Activated CD4-positive, alpha-beta T cell treated with anti-CD3 and anti-CD28 coated beads for 48 hours (primary cell): Measurements from ENCODE around the gene REG4.
"Not testable (repeated sequence)": the region's sequence is repeated elsewhere in the genome, so short reads cannot be mapped to it uniquely, and the experiment has no call there.

Source experiments
- DNase-seq: peaks from one replicate; pipeline ENCODE4 v3.0.0-alpha.2; 2020

Gene REG4

GRCh38 chr1:119805746-119806145 lies 5.5 kb downstream of the REG4 start:
- DNase-seq: no peak

GRCh38 chr1:119805247-119805646 lies 6.0 kb downstream of the REG4 start:
- DNase-seq: no peak

- DNase-seq: no peak
Observed at GRCh38 chr1:119799599-119800177, 11.6 kb downstream of the REG4 start.

GRCh38 chr1:119799003-119799402 lies 12.3 kb downstream of the REG4 start:
- DNase-seq: no peak

- DNase-seq: no peak
Observed at GRCh38 chr1:119797606-119798005, 13.7 kb downstream of the REG4 start.

DNA sequence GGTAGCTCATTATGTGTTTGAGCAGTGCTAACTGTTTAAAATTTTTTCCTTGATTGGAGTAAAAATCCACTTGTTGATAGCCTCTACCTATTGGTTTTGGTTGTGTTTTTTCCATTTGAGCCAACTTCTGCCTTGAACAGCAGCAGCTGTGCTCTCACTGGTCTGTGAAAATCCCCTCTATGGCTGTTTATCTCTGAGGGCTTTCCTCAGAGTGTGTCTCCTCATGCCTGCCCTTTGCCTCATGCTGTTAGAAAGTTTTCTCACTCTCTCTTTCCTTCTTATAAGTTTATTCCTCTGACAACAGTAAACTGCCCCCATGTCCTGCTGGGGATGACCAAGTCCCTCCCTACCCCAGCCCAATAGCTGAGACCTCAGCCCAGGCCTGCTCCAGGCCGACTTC lies 14.1 kb downstream of the REG4 start:
- no peak for DNase-seq

DNA sequence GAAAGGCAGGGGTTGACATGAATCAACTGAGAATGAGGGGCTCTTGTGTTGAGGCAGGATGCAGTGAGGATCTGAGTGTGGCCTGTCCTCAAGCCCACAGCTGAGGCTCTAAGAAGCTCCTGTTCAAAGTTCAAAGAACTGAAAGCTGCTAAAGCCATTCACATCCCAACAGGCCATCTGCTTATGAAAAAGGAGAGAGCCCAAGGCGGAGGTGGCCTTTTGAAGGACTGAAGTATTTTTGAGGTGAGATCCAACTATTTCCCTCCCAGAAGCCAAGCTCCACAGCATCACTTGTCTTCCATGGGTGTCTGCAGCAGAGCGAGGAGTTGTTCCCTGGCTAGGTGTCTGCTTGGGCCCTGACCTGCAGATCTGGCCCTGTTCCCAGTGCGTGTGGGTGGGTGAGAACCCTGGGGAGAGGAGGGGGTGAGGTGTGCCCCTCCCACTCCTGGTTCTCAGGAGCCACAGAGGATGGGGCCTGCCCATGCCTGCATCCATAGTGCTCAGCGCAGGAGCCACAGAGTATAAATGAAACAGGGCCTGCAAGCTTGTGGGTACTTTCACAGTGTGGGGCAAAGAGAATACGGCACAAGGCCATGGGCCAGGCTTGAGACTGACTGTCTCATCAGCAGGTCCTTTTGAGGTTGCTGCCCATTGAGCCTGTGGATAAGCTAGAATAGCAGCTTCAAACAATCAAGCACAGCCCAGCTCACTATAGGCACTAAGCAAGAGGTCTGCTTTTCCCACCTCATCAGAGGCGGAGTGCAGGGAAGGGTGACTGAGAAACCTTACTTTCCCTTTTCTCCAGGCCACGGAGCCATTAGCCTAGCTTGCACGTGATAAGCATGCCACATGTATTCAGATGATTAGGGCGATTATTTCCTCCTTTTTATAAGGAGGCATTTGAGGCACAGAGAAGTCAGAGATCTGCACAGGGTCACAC lies 15.7 kb downstream of the REG4 start:
- no peak for DNase-seq

- no peak for DNase-seq
Observed at GRCh38 chr1:119794876-119795240, 16.4 kb downstream of the REG4 start.

DNA sequence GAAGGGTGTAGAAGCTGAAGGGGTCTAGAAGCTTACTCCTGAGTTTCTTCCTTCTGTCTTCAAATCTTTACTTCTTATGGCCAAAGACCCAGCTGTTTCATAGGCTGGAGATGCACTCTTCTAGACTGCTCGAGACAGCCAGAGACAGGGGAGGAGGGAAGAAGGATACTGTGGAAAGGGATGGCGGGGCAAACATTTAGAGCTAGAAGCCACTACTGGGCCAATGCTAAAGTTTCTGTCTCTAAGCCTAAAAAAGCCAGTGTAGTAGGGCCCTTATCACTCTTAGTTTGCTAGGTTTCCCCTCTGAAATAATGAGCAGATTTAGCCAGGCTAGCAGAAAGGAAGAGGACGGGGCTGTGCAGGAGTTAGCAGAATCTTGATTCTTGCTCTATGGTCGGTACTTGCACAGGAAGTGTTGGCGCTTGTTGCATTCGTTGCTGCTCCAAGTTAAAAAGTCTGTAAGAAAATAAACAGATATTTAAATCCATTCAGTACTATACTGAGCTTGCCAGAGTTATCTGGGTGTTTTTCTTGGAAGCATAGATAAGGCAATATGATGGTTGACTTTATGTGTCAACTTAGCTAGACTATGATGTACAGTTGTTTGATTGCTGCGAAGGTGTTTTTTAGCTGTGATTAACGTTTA lies 16.9 kb downstream of the REG4 start:
- no peak for DNase-seq

DNA sequence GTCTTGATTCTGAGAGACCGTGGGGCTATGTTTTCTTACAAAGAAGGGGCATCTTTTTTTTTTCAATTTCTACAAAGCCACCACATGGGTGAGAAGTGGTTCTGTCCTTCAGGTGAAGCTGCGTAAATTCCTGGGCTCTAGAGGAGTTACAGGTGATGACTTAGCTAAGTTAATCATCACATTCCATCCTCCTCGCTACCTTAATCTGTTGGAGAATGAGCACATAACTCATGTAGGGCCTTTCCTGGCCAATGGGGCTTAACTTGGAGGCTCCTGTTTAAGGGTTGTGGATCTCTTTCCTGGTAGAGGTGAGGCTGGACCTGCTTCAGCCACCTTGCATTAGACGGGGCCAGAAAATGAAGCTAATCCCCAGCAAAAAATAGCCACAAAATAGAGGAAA lies 19.9 kb downstream of the REG4 start:
- no peak for DNase-seq

- DNase-seq: no peak
Observed at GRCh38 chr1:119790451-119791198, 20.6 kb downstream of the REG4 start.

- DNase-seq: no peak
Observed at GRCh38 chr1:119787776-119788175, 23.5 kb downstream of the REG4 start.

DNA sequence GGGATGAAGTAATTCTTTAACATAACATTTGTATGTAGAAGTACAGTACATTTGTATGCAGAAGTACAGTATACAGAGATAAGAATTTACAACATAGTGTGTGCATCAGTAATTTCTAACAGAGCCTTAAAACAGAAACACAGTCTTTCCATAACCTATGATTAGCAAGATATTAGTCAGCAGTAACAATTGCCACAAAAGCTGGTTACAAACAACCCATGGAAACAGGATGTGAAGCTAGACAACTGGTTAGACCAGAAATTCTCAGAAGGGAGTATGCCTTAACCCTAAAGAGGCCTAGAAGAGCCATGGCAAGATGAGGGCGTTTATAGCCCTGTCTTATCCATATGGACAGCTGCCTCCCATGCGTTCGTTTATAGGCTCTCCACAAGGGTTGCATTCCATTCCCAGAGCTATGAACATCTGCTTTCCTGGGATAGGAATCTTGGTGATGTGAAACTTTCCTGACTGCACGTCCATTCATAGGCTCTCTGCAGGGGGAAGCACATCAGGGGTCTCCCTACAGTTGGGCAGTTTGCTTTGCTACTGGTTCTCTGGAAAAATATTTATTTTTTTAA lies 24.7 kb downstream of the REG4 start:
- DNase-seq: not testable (repeated sequence)

- DNase-seq: not testable (repeated sequence)
Observed at GRCh38 chr1:119786046-119786445, 25.2 kb downstream of the REG4 start.

DNA sequence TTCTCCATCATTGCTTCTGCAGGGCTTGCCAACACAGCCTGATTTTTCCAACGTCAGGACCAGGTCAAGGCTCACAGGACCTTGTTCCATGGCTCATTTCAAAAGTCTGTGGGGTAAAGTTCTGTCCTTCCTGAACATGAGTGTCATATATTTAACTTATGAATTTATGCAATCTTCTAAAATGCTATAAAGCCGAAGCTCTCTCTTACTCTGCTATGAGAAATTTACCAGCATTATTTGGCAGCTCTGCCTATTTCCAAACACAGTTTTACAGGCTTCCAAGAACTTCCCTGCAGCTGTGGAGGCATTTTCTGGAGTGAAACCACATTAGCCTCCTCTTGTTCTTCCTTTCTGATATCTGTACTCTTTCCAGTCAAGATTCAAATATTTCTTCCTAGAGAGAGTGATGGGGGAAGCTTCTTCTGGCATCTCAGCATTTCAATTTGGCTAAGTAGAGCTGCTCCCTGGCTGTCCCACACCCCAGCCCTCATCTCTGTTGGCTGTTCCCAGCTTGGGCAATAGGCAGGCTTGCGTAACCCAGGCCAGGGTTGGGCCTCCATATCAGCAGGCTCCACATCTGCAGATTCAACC lies 27.0 kb downstream of the REG4 start:
- no peak for DNase-seq

- no peak for DNase-seq
Observed at GRCh38 chr1:119783354-119784185, 27.7 kb downstream of the REG4 start.

DNA sequence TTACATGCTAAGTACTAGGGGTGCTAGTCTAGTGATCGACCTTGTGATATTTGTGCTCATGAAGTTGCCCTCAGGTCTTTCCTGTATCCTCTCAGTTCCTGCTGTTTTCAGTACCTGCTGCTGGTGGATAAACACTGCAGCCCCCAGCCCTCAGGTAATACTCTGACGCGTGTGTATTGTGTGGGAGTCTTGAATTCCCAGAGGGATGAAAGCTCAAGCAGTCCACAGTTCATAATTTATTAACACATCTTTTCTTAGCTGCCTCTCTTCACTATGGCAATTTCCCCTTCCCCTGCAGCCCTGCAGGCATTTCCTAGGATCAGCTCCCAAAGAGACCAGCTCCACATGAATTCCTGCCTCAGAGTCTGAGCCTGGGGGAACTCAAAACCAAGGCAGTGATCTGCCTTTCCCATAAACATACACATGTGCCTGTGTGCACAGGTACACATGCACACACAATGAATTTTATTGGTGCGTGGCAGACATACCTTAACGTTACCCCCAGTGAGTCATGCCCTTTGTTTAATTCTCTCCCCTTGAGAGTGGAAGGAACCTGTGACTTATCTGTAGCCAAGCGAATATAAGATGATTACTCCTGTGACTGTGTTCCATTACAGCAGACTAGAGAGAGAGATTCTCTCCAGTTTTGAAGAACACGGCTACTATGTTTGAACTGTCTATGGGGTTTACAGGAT lies 28.5 kb downstream of the REG4 start:
- DNase-seq: no peak

DNA sequence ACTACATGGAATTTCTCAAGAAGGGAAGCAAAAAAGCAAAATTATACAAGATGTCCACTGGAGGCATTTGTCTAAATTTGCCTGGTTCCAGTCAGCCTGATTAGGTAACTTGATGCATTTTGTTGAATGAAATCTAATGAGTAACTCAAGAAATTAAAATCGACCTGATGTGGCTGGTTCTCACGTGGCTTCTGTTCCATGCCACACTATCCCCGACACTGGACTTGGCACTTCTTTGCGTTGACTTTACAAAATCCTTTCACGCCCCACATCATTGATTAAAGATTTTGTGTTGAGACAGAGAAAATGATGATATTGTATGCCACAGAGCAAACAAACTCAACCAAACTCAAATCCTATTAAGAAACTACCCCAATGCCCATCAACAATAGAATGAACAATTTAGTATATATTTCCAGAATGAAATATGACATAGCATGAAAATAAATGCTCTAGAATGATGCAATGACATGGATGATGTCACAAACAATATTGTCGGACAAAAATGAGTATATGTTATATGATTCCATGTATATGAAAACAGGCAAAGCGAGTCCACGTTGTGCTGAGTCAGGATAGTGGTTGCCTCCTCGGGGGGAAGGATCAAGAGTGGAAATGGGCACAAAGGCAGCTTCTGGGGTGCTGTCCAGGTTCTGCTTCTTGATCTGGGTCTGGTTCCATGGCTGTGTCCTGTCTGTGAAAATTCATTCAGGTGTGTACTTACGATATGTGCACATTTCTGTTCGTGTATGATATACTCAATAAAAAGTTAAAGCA lies 29.6 kb downstream of the REG4 start:
- DNase-seq: no peak

- DNase-seq: no peak
Observed at GRCh38 chr1:119779869-119780356, 31.3 kb downstream of the REG4 start.
